ENCODE data around the gene MCU. TPM values are rescaled to one million over a fixed set of nuclear protein-coding genes. Genes with fewer than 3 reads are reported as not detected.

The MCU gene
- total and polyA plus RNA-seq, 2 of the 8 experiments (the other 6 are each of a cell fraction or from before 2014, with no cell fraction given) = 51.6 to 62.2 TPM

GRCh38 chr10:72814099-72814790 is 122.3 kb downstream of the MCU start:
- FAIRE-seq = no peak
- Histone ChIP-seq H3K9ac (replicated peaks in 1 of 4; ENCODE audit: extremely low read depth in 1 of 4, low read depth in 3 of 4, low read length in 3 of 4) (no peak overlapping the region), H3K4ac (replicated peaks; ENCODE audit: insufficient read length, low read depth, low read length) (no peak overlapping the region), H3K27ac (ENCODE audit: low read depth, low read length) (no peak overlapping the region), H3K23ac (ENCODE audit: insufficient read length) (no peak overlapping the region), H3K56ac (replicated peaks; ENCODE audit: insufficient read length, low read depth, low read length) (no peak overlapping the region), H3K79me1 (ENCODE audit: low read depth, low read length) (no peaks in the 10 kb centered on the region), H3K18ac (ENCODE audit: extremely low read depth, low read length) (no peak overlapping the region), H3K4me2 (ENCODE audit: insufficient read depth in 1 of 2, low read depth in 2 of 2, low read length in 2 of 2) (no peak overlapping the region), H2AFZ (ENCODE audit: low read length) (no peak overlapping the region), H3K4me3 (ENCODE audit: extremely low read depth in 1 of 4, insufficient read depth in 2 of 4, low read depth in 3 of 4, low read length in 4 of 4) (no peak overlapping the region), H4K20me1 (replicated peaks in 1 of 2; ENCODE audit: control insufficient read depth in 1 of 2, insufficient read depth in 2 of 2, low read length in 2 of 2) (peaks cover 0 to 3% of the 10 kb centered on the region in 2 experiments), H2AK5ac (ENCODE audit: low read depth, low read length) (no peak overlapping the region), H2BK12ac (ENCODE audit: low read depth, low read length) (no peak overlapping the region), H3K4me1 (replicated peaks in 1 of 4; ENCODE audit: control insufficient read depth in 3 of 4, insufficient read depth in 4 of 4, low read length in 3 of 4) (peaks cover 0 to 4% (median 0%) of the 10 kb centered on the region in 4 experiments; a peak in 1 of 7 replicates), H3K23me2 (ENCODE audit: low read depth, low read length) (no peaks in the 10 kb centered on the region), H3K36me3 (ENCODE audit: control insufficient read depth in 2 of 4, insufficient read depth in 4 of 4, low read length in 3 of 4) (no peaks in the 10 kb centered on the region), H2BK15ac (ENCODE audit: low read length) (no peak overlapping the region), H2BK20ac (ENCODE audit: low read length) (no peak overlapping the region), H2BK5ac (ENCODE audit: low read depth, low read length) (no peak overlapping the region), H4K5ac (ENCODE audit: insufficient read length, low read depth, low read length) (no peak overlapping the region), H2BK120ac (replicated peaks; ENCODE audit: low read depth, low read length) (no peak overlapping the region), H4K8ac (ENCODE audit: extremely low read depth, insufficient read depth, low read length) (no peak overlapping the region), H3K27me3 (replicated peaks in 1 of 4; ENCODE audit: control insufficient read depth in 3 of 4, extremely low read depth in 1 of 4, insufficient read depth in 3 of 4, low read length in 3 of 4) (no peaks in the 10 kb centered on the region), H3K14ac (ENCODE audit: insufficient read length) (no peak overlapping the region), H3K9me3 (ENCODE audit: insufficient read depth in 2 of 2, low read depth in 1 of 2, low read length in 1 of 2) (no peaks in the 10 kb centered on the region), H4K91ac (replicated peaks; ENCODE audit: insufficient read length, low read length) (no peak overlapping the region), H3K79me2 (ENCODE audit: control insufficient read depth in 1 of 2, insufficient read depth in 2 of 2, low read length in 2 of 2) (peaks cover 0 to 13% of the 10 kb centered on the region in 2 experiments; a peak in 2 of 4 replicates)
- ChIA-PET CTCF (ENCODE audit: partially characterized antibody) (no interaction called here), POLR2A (ENCODE audit: partially characterized antibody) (no interaction called here)
- WGBS, 2 experiments (ENCODE audit: extremely low coverage in 1 of 2, insufficient coverage in 1 of 2, insufficient read length in 1 of 2, insufficient replicate concordance in 2 of 2, low coverage in 1 of 2, low lambda C conversion rate in 2 of 2, missing lambda C conversion rate in 1 of 2) = 90% methylated on average over 2 of the region's 2 CpGs; no CpG with 5 or more reads in 1 of the 2 experiments
- no peak for DNase-seq (ENCODE audit: low read depth in 1 of 2, low spot score in 2 of 2)
- TF ChIP-seq JUND (IDR thresholded peaks at IDR 0.05; ENCODE audit: low read length) = no peak
